IPS-18a (cell line): ENCODE measurements around the gene CTSD.

Experiments used
- H3K27ac ChIP-seq: one replicate; pipeline ENCODE4 v1.5.1; 2013; ENCODE audit warnings: low read length
- H3K27me3 ChIP-seq: one replicate; pipeline ENCODE4 v1.6.1; 2013; ENCODE audit warnings: mild to moderate bottlenecking, low read length; ENCODE audit not compliant: control insufficient read depth, insufficient read depth
- H3K36me3 ChIP-seq: one replicate; pipeline ENCODE4 v1.6.1; 2013; ENCODE audit warnings: low read depth, low read length; ENCODE audit not compliant: control insufficient read depth
- H3K4me1 ChIP-seq: one replicate; pipeline ENCODE4 v1.6.1; 2013; ENCODE audit warnings: low read depth, low read length; ENCODE audit not compliant: control insufficient read depth
- H3K4me3 ChIP-seq: one replicate; pipeline ENCODE4 v1.5.1; 2013; ENCODE audit warnings: low read length
- H3K9ac ChIP-seq: one replicate; pipeline ENCODE4 v1.6.1; 2013; ENCODE audit warnings: mild to moderate bottlenecking, low read length, moderate library complexity
- H3K9me3 ChIP-seq: one replicate; pipeline ENCODE4 v1.6.1; 2013; ENCODE audit warnings: low read depth, low read length; ENCODE audit not compliant: control insufficient read depth

Gene CTSD

GRCh38 chr11:1727096-1727690 lies 36.5 kb downstream of the CTSD start:
- no peak overlapping the region for H3K4me3 ChIP-seq

GRCh38 chr11:1719781-1720180 lies 43.9 kb downstream of the CTSD start:
- no peaks in the 10 kb centered on the region for H3K36me3 ChIP-seq
- H3K9me3 ChIP-seq = no peaks in the 10 kb centered on the region
- H3K4me1 ChIP-seq = no peaks in the 10 kb centered on the region
- no peaks in the 10 kb centered on the region for H3K27me3 ChIP-seq
- H3K4me3 ChIP-seq = no peak overlapping the region
- no peak overlapping the region for H3K27ac ChIP-seq
- H3K9ac ChIP-seq = no peak overlapping the region

More at GRCh38 chr11:1727096-1727690, 36.5 kb downstream of the CTSD start:
- H3K4me1 ChIP-seq = no peaks in the 10 kb centered on the region
- no peaks in the 10 kb centered on the region for H3K9me3 ChIP-seq
- H3K27me3 ChIP-seq = peaks cover 3% of the 10 kb centered on the region
- H3K27ac ChIP-seq = no peak overlapping the region
- no peaks in the 10 kb centered on the region for H3K36me3 ChIP-seq
- H3K9ac ChIP-seq = no peak overlapping the region

- no peak overlapping the region for H3K9ac ChIP-seq
- H3K4me3 ChIP-seq = no peak overlapping the region
- no peaks in the 10 kb centered on the region for H3K9me3 ChIP-seq
- H3K4me1 ChIP-seq = no peaks in the 10 kb centered on the region
- no peaks in the 10 kb centered on the region for H3K36me3 ChIP-seq
- H3K27me3 ChIP-seq = no peaks in the 10 kb centered on the region
- no peak overlapping the region for H3K27ac ChIP-seq
Observed at GRCh38 chr11:1718326-1718725, 45.4 kb downstream of the CTSD start.

GRCh38 chr11:1717745-1718144 lies 46.0 kb downstream of the CTSD start:
- no peaks in the 10 kb centered on the region for H3K4me1 ChIP-seq
- no peaks in the 10 kb centered on the region for H3K36me3 ChIP-seq
- H3K9me3 ChIP-seq = no peaks in the 10 kb centered on the region
- no peak overlapping the region for H3K4me3 ChIP-seq
- H3K9ac ChIP-seq = no peak overlapping the region
- no peaks in the 10 kb centered on the region for H3K27me3 ChIP-seq
- H3K27ac ChIP-seq = no peak overlapping the region

- no peak overlapping the region for H3K9ac ChIP-seq
Observed at GRCh38 chr11:1714908-1715885, 48.5 kb downstream of the CTSD start.

GRCh38 chr11:1708716-1709115 lies 55.0 kb downstream of the CTSD start:
- peaks cover 7% of the 10 kb centered on the region for H3K9me3 ChIP-seq
- H3K4me1 ChIP-seq = no peaks in the 10 kb centered on the region
- H3K36me3 ChIP-seq = no peaks in the 10 kb centered on the region
- H3K27me3 ChIP-seq = peaks cover 5% of the 10 kb centered on the region
- H3K4me3 ChIP-seq = no peak overlapping the region
- H3K27ac ChIP-seq = no peak overlapping the region
- H3K9ac ChIP-seq = no peak overlapping the region

More at GRCh38 chr11:1714908-1715885, 48.5 kb downstream of the CTSD start:
- H3K27ac ChIP-seq = no peak overlapping the region
- no peaks in the 10 kb centered on the region for H3K27me3 ChIP-seq
- no peaks in the 10 kb centered on the region for H3K4me1 ChIP-seq
- H3K4me3 ChIP-seq = no peak overlapping the region
- no peaks in the 10 kb centered on the region for H3K9me3 ChIP-seq
- H3K36me3 ChIP-seq = no peaks in the 10 kb centered on the region

GRCh38 chr11:1707751-1708150 lies 56.0 kb downstream of the CTSD start:
- H3K4me1 ChIP-seq = no peaks in the 10 kb centered on the region
- peaks cover 7% of the 10 kb centered on the region for H3K9me3 ChIP-seq
- no peak overlapping the region for H3K27ac ChIP-seq
- H3K4me3 ChIP-seq = no peak overlapping the region
- no peaks in the 10 kb centered on the region for H3K36me3 ChIP-seq
- H3K9ac ChIP-seq = no peak overlapping the region
- peaks cover 5% of the 10 kb centered on the region for H3K27me3 ChIP-seq

GRCh38 chr11:1706634-1707400 lies 56.9 kb downstream of the CTSD start:
- peaks cover 5% of the 10 kb centered on the region for H3K27me3 ChIP-seq
- no peak overlapping the region for H3K9ac ChIP-seq
- peaks cover 7% of the 10 kb centered on the region for H3K9me3 ChIP-seq
- H3K27ac ChIP-seq = no peak overlapping the region
- no peaks in the 10 kb centered on the region for H3K36me3 ChIP-seq
- H3K4me1 ChIP-seq = no peaks in the 10 kb centered on the region
- H3K4me3 ChIP-seq = no peak overlapping the region

- peaks cover 5% of the 10 kb centered on the region for H3K27me3 ChIP-seq
- H3K4me1 ChIP-seq = peaks cover 6% of the 10 kb centered on the region
- H3K36me3 ChIP-seq = no peaks in the 10 kb centered on the region
- H3K4me3 ChIP-seq = no peak overlapping the region
- no peak overlapping the region for H3K9ac ChIP-seq
- H3K9me3 ChIP-seq = peaks cover 7% of the 10 kb centered on the region
- H3K27ac ChIP-seq = no peak overlapping the region
Observed at GRCh38 chr11:1705126-1706052, 58.3 kb downstream of the CTSD start.

- H3K4me3 ChIP-seq = no peak overlapping the region
- no peaks in the 10 kb centered on the region for H3K36me3 ChIP-seq
- H3K27me3 ChIP-seq = peaks cover 5% of the 10 kb centered on the region
- peaks cover 6% of the 10 kb centered on the region for H3K4me1 ChIP-seq
- H3K27ac ChIP-seq = no peak overlapping the region
- peaks cover 7% of the 10 kb centered on the region for H3K9me3 ChIP-seq
- no peak overlapping the region for H3K9ac ChIP-seq
Observed at GRCh38 chr11:1703146-1703545, 60.6 kb downstream of the CTSD start.
